ENCODE results near the gene AKIRIN2. TPM values are rescaled to one million over a fixed set of nuclear protein-coding genes. Genes with fewer than 3 reads are reported as not detected.

Gene AKIRIN2
- polyA plus RNA-seq, 1 donor (not counting 4 experiments of a cell fraction or from before 2014, with no cell fraction given) = 24.6 TPM

GRCh38 chr6:87745966-87746721 is 44.1 kb upstream of the AKIRIN2 start:
- Histone ChIP-seq H3K4me1 (ENCODE audit: control insufficient read depth, extremely low read depth, insufficient read depth, low read length) (no peaks in the 10 kb centered on the region), H3K4me3 (ENCODE audit: control insufficient read depth in 2 of 3, extremely low read depth in 1 of 3, insufficient read depth in 2 of 3, low read depth in 1 of 3, low read length in 3 of 3) (no peak overlapping the region), H3K9me3 (ENCODE audit: control insufficient read depth, low read depth, low read length) (no peaks in the 10 kb centered on the region), H4K20me1 (ENCODE audit: control insufficient read depth, extremely low read depth, insufficient read depth, low read length) (no peaks in the 10 kb centered on the region), H3K4me2 (ENCODE audit: control insufficient read depth, extremely low read depth, insufficient read depth, low read depth, low read length) (no peak overlapping the region), H3K27ac (ENCODE audit: control insufficient read depth, insufficient read depth, low read length) (no peak overlapping the region), H3K36me3 (ENCODE audit: control insufficient read depth in 2 of 2, extremely low read depth in 1 of 2, insufficient read depth in 2 of 2, low read length in 2 of 2) (no peaks in the 10 kb centered on the region), H2AFZ (ENCODE audit: control insufficient read depth, low read length) (no peak overlapping the region), H3K9ac (ENCODE audit: control insufficient read depth, extremely low read depth, insufficient read depth, low read length) (no peak overlapping the region), H3K9me1 (ENCODE audit: control insufficient read depth, extremely low read depth, insufficient read depth, low read length) (no peaks in the 10 kb centered on the region), H3K79me2 (ENCODE audit: control insufficient read depth, insufficient read depth, low read length) (no peaks in the 10 kb centered on the region), H3K27me3 (ENCODE audit: control insufficient read depth, extremely low read depth, insufficient read depth, low read length) (no peaks in the 10 kb centered on the region)
- FAIRE-seq (no peak), DNase-seq (ENCODE audit: low read depth, low spot score) (no peak)
- dilution Hi-C loops (cut with MboI; ENCODE audit: extremely low pct_ligation_motif_present, low sequenced_read_pairs) = no loop called here
- TF ChIP-seq, protein P1, sequence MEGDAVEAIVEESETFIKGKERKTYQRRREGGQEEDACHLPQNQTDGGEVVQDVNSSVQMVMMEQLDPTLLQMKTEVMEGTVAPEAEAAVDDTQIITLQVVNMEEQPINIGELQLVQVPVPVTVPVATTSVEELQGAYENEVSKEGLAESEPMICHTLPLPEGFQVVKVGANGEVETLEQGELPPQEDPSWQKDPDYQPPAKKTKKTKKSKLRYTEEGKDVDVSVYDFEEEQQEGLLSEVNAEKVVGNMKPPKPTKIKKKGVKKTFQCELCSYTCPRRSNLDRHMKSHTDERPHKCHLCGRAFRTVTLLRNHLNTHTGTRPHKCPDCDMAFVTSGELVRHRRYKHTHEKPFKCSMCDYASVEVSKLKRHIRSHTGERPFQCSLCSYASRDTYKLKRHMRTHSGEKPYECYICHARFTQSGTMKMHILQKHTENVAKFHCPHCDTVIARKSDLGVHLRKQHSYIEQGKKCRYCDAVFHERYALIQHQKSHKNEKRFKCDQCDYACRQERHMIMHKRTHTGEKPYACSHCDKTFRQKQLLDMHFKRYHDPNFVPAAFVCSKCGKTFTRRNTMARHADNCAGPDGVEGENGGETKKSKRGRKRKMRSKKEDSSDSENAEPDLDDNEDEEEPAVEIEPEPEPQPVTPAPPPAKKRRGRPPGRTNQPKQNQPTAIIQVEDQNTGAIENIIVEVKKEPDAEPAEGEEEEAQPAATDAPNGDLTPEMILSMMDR (optimal IDR thresholded peaks at IDR 0.05 in 1 of 3, IDR thresholded peaks at IDR 0.05 in 1 of 3, conservative IDR thresholded peaks at IDR 0.05 in 1 of 3; ENCODE audit: extremely low read depth in 1 of 3, insufficient read depth in 2 of 3, low read length in 3 of 3) = no peak
- TF ChIP-seq EZH2 (IDR thresholded peaks at IDR 0.05; ENCODE audit: low read length) = no peak

- no peak for FAIRE-seq
- Histone ChIP-seq H3K9ac (ENCODE audit: control insufficient read depth, extremely low read depth, insufficient read depth, low read length) (no peak overlapping the region), H3K27ac (ENCODE audit: control insufficient read depth, insufficient read depth, low read length) (no peak overlapping the region), H3K79me2 (ENCODE audit: control insufficient read depth, insufficient read depth, low read length) (no peaks in the 10 kb centered on the region), H3K9me1 (ENCODE audit: control insufficient read depth, extremely low read depth, insufficient read depth, low read length) (no peaks in the 10 kb centered on the region), H3K27me3 (ENCODE audit: control insufficient read depth, extremely low read depth, insufficient read depth, low read length) (no peaks in the 10 kb centered on the region), H3K36me3 (ENCODE audit: control insufficient read depth in 2 of 2, extremely low read depth in 1 of 2, insufficient read depth in 2 of 2, low read length in 2 of 2) (no peaks in the 10 kb centered on the region), H3K4me1 (ENCODE audit: control insufficient read depth, extremely low read depth, insufficient read depth, low read length) (no peaks in the 10 kb centered on the region), H2AFZ (ENCODE audit: control insufficient read depth, low read length) (no peak overlapping the region), H3K4me3 (ENCODE audit: control insufficient read depth in 2 of 3, extremely low read depth in 1 of 3, insufficient read depth in 2 of 3, low read depth in 1 of 3, low read length in 3 of 3) (no peak overlapping the region), H4K20me1 (ENCODE audit: control insufficient read depth, extremely low read depth, insufficient read depth, low read length) (no peaks in the 10 kb centered on the region), H3K4me2 (ENCODE audit: control insufficient read depth, extremely low read depth, insufficient read depth, low read depth, low read length) (no peak overlapping the region), H3K9me3 (ENCODE audit: control insufficient read depth, low read depth, low read length) (no peaks in the 10 kb centered on the region)
- no peak for TF ChIP-seq EZH2 (IDR thresholded peaks at IDR 0.05; ENCODE audit: low read length)
- TF ChIP-seq, protein P1 (optimal IDR thresholded peaks at IDR 0.05 in 1 of 3, IDR thresholded peaks at IDR 0.05 in 1 of 3, conservative IDR thresholded peaks at IDR 0.05 in 1 of 3; ENCODE audit: extremely low read depth in 1 of 3, insufficient read depth in 2 of 3, low read length in 3 of 3) = no peak
- dilution Hi-C loops (cut with MboI; ENCODE audit: extremely low pct_ligation_motif_present, low sequenced_read_pairs) = no loop called here
- no peak for DNase-seq (ENCODE audit: low read depth, low spot score)
These were observed 41.4 kb upstream of the AKIRIN2 start for GRCh38 chr6:87743454-87743853.

Measured in keratinocyte (primary cell).